NCI-H1092 treated with DMSO at 0.1 percent for 48 hours (cell line): Measurements from ENCODE around the gene ADH1C.
"Not testable (repeated sequence)": the region's sequence is repeated elsewhere in the genome, so short reads cannot be mapped to it uniquely, and the experiment has no call there.

Experiments used
- DNase-seq: peaks from one replicate; lab custom pipeline; 2025; lab: John Stamatoyannopoulos, UW

Gene ADH1C

DNA sequence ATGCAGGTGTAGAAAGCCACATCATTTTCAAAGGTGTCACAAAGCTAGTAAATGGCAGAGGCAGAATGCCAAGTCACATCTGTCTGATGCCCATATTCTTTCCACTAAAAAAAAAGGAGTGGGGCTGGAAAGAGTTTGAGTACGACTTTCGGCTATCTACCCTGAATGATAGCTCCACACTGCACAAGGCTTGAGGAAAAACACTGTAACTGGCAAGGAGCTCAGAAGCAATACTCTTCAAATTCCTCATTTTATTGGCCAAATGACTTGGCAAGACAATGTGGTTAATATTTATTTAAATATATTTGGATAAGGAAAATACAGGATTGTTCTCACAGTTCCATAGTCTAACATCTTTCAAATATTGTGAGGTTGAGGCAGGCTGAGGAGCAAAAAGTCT lies 5.4 kb upstream of the ADH1C start:
- DNase-seq: no peak

DNA sequence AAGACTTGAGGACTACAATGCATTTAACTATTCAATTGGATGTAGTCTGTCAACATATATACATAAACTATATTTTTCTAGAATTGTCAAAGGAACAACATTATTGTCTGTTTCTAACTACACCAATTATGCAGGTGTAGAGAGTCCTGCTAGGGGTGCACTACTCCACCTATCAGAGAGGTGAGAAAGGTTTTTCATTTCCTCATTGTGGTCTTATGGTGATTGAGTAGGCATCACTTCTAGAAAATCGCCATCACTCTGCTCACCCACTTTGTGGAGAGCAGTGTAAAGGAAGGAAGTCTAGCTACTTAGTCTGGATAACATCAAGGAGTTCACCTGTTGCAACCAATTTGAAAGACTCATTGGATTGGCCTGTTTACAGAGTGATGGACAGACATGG lies 4.4 kb upstream of the ADH1C start:
- no peak for DNase-seq

DNA sequence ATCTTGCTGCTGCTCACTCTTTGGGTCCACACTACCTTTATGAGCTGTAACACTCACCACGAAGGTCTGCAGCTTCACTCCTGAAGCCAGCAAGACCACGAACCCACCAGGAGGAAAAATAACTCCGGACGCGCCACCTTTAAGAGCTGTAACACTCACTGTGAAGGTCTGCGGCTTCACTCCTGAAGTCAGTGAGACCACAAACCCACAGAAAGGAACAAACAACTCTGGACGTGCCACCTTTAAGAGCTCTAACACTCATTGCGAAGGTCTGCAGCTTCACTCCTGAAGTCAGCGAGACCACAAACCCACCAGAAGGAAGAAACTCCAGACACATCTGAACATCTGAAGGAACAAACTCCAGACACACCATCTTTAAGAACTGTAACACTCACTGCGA lies 3.6 kb upstream of the ADH1C start:
- DNase-seq: not testable (repeated sequence)

DNA sequence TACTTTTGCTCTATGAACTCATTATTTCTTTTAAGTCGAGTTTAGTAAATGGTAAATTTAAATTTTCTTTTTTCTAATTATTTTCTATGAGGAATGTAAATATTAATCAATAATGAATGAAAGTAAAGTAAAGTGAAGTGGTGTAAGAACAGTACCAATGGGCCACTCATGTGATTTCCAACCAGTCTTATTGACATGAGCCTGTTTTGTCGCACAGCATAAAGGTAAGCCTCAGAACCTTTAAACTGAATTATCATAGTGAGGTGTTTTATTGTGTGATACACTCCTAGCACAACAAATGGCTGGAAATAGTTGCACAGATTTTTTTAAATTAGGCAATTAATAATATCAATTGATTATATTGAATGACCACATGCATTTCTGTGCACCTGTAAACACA lies 1.1 kb downstream of the ADH1C start:
- DNase-seq: no peak

DNA sequence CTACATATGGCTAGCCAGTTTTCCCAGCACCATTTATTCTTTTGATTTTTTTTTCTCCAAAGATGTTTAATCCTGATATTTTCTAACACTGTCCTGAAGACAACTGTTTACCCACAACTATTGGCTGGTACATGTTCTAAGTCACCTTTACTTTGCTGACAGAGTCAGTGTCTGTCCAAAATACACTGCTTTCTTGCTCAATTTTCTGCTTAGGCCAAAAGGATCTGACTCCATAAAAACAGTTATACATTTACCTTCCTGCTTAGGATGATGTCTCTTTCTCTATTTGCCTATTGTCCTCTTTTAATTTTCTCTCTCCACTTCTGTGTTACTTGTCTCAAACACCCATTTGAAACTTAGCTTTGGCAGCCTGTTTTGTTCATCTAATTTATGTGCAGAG lies 3.2 kb downstream of the ADH1C start:
- no peak for DNase-seq

DNA sequence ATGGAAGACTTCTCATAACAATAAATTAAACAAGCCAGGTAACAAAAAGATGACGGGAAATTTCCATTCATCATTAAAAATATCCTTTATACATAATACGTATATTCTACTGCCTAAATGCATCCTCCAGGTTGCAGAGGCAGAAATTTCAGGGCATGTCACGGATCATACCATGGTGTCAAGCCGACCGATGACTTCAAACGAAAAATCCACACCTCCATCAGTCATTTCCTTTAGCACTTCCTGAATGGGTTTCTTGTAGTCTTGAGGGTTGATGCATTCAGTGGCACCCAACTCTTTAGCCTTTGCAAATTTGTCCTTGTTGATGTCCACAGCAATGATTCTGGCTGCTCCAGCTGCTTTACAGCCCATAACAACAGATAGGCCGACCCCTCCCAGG lies 9.9 kb downstream of the ADH1C start:
- not testable (repeated sequence) for DNase-seq

DNA sequence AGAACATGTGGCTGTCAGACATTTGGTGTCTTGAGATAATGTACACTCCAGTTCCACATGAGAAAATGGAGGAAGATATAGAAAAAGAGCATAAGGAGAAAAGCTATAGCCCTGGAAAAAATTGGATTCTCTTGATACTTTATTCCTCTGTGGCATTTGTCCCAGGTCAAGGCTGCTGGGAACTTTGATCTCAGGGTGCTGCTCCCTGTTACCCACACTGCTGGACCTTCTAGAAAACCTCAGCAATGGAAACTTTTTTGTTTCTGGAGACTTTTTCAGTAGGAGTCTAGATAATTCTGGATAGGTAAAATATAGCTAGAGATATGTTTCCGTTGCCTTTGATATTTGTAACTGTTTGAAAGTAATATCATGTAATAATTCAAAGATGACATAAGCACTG lies 11.1 kb downstream of the ADH1C start:
- no peak for DNase-seq

DNA sequence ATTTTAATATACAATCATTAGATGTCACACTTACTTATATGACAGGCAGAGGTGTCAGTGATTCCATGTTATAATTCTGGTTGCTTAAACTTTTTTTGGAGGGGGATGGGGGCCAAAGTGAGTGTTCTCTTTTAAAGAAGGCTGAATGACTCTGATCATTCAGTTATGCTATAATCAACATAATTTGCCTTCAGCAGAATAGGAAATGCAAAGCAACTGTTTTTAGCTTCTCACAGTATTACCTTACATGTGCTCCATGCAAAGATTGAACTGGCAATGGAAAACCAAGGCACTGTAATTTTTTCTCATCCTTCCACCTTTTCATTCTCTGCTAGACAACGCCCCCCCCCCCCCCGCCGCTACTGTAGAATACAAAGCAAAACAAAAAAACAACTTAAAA lies 13.4 kb downstream of the ADH1C start:
- no peak for DNase-seq

DNA sequence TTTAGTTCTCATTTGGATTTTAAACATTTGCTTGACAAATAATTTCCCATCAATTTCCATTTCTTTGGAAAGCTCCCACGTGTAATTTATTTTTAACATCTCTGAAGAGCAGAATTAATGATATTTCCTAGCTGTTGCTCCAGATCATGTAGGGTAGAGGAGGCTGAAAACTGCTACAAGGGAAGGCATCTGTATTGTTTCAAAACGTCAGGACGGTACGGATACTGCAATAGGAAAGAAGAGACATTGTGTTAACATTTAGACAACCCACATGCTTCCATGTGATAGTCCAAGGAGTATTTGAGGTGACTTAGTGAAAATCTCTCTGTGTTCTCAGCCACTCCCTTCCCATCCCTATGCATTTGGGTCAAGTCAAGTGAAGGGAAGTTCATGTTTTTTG lies 16.0 kb downstream of the ADH1C start:
- no peak for DNase-seq

DNA sequence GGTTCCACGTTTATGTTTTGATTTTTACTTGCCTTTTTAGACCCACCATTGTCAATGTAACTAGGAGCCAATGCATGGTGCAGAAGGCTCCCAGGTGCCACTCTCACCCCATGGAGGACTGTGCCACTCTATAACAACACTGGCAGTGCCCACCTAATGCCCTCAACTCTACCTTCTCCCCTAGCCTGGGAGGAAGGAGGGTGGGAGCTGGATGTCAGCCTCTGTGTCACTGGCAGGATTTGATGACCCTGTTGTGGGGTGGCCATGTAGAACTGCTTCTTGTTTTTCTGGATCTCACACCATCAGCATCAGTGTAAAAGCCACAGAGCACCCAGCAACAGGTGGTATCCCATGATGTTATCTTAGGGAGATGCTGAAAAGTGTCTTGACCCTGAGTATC lies 17.7 kb downstream of the ADH1C start:
- no peak for DNase-seq

DNA sequence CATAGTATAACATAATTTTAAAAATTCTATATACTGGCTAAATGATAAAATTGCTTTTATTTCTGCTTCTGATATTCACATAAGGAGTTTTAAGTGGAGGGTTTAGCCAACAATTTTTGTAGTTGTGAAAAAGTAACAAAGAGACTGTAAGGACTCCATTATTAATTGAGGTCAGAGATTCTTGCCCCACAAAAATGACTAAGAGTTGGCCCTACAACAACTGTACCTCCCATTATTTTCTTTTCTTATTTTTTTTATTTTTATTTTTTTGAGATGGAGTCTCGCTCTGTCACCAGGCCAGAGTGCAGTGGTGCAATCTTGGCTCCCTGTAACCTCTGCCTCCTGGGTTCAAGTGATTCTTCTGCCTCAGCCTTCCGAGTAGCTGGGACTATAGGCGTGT lies 21.9 kb downstream of the ADH1C start:
- no peak for DNase-seq

DNA sequence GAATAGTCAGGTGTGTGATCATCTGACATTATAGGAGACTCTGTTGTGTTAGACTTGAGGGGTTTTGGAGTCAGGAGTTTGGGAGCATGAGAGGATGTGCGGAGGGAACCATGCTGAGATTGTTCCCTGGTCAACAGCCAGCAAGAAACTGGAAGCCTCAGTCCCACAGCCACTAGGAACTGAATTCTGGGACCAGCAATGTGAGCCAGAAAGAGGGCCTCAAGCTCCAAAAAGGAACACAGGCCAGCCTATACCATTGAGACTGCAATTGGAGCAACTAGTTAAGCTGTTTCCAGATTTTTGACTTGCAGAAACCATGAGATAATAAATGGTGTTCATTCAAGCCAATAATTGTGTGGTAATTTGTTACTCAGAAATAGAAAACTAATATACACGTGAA lies 22.7 kb downstream of the ADH1C start:
- no peak for DNase-seq

DNA sequence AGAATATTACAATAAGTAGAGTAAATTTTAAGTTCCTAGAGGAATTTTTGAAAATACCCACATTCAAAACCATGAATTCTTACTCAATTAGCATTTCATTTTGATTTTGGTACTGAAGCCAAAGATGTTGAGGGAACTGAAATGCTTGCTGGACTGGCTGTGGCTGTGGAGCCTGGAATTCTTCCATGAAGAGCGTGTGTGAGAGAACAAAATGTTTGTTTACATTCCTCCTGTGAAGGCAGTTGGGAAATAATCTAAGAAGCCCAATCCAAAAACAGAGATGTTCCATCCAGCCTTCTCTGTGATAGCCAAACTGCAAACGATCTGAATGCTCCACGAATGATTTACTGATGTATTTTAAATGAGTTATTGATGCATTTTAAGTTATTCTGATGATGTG lies 27.6 kb downstream of the ADH1C start:
- no peak for DNase-seq

DNA sequence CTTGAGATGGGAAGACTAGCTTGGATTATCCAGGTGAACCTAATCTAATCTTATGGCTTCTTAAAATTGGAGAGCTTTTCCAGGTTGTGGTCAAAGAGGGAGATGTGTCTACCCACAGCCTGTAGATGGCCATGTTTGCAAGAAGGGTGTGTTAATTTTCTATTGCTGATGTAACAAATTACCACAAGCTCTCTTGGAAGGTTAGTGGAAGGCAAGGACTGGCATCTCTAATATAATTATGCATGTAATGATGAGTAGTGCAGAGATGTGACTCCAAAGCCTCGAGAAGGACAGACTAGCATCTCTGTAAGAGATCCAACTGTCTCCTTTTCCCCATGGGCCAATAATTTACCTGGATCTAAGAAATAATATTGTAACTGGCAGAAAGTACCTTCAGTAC lies 28.2 kb downstream of the ADH1C start:
- no peak for DNase-seq

DNA sequence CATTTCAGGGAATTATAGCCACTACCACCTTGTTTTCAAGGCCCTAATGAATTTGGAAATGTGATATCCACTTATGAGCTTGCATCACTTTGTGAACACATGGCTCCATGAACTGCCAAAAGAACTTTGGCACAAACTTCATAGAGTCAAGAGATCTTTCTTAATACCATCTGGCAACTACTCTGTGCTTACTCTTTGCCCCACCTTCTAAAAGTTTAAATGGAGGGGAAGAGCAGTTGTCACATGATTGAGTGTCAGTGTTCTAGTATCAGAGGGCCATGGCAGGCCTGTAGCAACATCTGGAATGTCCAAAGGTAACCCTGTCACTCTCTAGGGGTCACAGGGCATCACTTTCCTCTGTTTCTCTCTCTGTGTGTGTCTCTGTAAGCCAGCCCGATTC lies 28.8 kb downstream of the ADH1C start:
- DNase-seq: no peak

DNA sequence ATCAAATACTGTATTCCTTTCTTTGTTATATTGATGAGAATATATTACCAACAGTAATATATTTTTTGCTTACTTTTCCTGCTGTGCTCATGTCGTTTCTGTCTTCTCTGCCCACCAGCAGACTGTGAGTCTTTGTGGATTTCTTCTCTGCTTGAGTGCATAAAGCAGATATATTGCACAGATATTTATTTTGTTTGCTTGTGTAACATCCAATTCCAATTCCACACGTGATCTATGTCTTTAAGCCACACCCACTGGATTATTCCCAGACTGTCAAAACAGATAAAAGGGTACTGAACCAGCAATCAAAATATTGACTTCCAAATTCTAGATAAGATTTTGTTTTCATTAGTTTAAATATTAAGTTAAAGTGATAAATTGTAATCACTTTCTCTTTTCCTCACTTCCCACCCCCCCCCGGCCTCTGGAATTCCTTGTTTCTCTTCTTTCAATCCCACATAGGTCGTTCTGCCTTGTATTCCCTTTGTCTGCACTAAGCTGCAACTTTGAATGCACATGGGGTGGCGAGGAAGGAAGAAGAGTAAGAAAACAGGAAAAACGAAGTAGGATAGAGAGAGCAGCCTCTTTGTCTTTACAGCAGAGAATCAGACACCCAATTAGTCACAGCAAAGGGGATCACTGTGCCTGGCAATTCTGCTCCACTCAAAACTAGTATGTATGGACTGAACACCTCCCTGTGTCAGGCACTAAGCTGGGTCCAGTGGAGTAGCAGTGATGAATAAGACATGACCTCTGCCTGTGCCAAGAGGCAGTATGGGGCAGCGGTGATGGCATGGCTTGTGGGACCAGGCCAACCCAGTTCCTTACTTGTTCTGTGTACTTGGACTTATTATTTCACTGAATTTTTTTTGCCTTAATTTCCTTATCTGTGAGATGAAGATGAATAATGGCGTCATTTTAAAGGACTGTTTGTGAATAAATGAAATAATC lies 31.0 kb downstream of the ADH1C start, which contains the start of gene ADH1B:
Gene ADH1B (minus strand): TSS at position 161 of the 951 bp plus-strand sequence. CDS start 70 bp downstream, at position 91.
- DNase-seq: no peak

DNA sequence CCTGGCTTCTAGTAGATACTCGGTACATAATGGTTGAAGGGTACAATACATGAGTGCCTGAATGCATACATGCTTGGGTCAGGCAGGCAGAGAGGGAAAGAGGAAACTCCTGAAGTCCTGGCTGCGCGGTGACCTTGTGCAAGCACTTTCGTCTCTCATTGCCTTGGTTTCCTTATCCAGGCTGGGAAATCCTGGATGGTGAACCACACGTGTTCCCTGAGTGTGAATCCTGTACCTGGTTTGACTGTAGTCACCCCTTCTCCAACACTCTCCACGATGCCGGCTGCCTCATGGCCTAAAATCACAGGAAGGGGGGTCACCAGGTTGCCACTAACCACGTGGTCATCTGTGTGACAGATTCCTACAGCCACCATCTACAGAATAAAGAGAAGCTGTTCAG lies 34.7 kb downstream of the ADH1C start:
- DNase-seq: not testable (repeated sequence)

DNA sequence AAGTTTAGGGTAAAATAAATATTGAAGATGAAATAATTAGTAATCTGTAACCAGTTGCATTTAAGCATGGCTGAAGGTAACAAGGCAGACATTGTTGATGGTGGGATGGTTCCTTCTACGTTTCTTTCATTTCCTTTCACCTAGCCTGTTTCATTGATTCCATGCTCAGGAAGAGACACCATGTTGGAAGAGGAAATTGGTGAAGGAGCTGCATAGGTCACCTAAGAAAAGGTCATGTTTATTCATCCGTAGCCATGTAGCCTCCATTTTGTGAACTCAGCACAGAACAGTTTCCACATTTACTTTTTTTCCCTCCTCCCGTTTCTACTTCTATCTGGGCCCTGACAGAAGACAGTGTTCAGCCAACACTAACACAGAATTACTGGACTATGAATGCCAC lies 35.2 kb downstream of the ADH1C start:
- no peak for DNase-seq

DNA sequence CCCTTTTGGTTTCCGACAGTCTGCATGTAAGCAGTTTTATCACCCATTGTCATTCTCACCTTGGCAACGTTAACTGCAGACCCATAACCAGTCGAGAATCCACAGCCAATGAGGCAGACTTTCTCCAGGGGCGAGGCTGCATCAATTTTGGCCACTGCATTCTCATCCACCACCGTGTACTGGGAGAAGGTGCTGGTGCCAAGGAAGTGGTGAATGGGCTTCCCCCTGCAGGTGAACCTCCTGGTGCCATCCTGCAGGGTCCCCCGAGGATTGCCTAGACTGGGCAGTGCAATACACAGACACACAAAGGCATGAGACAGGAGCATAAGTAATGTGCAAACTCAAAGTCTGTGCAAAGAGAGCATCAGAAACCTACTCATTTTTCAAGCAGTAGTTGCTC lies 36.7 kb downstream of the ADH1C start:
- no peak for DNase-seq

DNA sequence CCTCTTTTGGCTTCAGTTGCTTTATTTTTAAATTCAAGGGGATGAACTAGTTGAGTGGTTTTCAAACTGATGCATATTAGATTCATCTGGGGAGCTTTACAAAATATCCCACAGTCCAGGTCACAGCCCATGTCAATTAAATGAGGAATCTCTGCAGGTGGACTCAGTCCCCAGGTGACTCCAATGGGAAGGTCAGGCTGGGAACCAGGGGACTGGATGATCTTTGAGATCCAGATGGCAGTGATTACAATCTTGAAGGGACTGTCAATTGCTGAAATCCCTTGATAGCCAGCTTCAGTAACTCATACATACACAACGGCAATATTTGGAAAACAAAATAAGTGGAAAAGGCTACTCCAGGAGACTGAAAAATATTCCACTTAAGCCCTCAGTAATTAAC lies 38.3 kb downstream of the ADH1C start:
- DNase-seq: no peak

DNA sequence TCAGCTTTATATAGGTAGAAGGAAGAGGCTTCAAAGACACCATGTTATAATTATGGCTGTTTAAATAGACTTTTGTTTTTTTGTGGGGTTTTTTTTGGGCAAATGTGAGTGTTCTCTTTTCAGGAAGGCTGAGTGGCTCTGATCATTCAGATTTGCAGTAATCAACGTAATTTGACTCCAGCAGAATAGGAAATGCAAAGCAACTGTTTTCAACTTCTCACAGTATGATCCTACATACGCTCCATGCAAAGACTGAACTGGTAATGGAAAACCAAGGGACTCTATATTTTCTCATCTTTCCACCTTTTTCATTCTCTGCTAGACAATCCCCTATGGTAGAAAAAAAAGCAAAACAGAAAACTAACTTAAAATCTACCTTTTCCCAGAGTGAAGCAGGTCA lies 42.2 kb downstream of the ADH1C start:
- DNase-seq: no peak

DNA sequence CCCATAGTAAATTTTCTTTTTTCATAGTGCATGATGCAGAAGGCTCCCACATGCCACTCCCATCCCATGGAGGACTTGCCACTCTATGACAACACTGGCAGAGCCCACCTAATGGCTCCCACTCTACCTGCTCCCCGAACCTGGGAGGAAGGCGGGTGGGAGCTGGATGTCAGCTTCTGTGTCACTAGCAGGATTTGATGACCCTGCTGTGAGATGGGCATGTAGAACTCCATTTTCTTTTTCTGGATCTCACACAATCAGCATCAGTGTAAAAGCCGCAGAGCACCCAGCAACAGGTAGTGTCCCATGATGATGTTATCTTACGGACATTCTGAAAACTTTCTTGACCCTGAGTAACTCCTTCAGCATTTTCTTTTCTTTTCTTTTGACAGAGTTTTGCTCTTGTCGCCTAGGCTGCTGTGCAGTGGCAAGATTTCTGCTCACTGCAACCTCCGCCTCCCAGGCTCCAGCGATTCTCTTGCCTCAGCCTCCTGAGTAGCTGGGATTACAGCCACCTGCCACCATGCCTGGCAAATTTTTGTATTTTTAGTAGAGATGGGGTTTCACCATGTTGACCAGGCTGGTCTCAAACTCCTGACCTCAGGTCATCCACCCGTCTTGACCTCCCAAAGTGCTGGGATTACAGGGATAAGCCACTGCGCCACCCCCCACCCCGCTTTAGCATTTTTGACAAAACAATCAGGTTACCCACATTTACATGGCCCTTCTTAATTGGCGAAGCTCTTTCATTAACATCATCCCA lies 46.7 kb downstream of the ADH1C start:
- DNase-seq: no peak
